NCI-H82 (cell line): ENCODE results near the gene LY6G5C.
A peak's percentile ranks its signal among the peaks of the same experiment; 100 is the strongest.
"Not testable (repeated sequence)": the region's sequence is repeated elsewhere in the genome, so short reads cannot be mapped to it uniquely, and the experiment has no call there.

Experiments
- DNase-seq: peaks from one replicate; lab custom pipeline; 2025; lab: John Stamatoyannopoulos, UW

The LY6G5C gene

DNA sequence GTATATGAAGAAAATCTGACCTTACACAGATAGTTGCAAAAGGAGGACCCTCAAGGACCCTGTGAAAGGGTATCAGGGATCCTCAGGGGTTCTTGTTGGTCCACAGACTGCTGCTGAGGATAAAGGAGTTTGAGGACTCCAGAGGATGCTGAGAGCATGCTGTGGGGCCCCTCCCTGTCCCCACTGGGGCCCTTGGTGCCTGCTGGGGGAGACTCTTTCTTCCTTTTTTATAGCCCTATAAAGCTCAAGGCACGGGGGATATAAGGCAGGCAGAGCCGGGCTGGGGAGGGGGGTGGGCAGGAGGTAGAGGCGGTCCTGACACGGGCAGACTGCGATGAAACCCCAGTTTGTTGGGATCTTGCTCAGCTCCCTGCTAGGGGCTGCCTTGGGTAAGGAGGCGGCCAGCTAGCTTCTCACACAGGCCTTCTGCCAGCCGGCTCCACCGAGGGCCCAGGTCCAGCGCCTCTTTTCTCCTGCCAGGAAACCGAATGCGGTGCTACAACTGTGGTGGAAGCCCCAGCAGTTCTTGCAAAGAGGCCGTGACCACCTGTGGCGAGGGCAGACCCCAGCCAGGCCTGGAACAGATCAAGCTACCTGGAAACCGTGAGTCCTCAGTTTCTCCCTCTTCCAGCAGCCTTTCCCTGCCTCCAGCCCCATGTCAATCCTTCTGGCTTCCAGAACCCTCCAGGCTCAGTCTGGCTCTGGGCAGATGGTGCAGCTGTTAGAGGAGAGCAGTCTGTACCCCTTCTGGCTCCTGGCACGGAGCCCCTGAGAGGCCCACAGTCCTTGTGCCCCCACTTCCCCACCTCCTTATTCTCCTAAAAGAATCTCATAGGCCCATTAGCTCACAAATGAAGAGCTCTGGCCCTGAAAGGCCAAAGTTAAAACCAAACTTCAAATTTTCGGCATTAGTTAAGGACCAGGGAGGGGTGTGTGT, 34.4 kb upstream of the LY6G5C start, which contains the start of gene LY6G6D:
TSS of gene LY6G6D (plus strand) at position 327 of the 937 bp plus-strand sequence. CDS start at position 335, 8 bp downstream.
- no peak for DNase-seq

DNA sequence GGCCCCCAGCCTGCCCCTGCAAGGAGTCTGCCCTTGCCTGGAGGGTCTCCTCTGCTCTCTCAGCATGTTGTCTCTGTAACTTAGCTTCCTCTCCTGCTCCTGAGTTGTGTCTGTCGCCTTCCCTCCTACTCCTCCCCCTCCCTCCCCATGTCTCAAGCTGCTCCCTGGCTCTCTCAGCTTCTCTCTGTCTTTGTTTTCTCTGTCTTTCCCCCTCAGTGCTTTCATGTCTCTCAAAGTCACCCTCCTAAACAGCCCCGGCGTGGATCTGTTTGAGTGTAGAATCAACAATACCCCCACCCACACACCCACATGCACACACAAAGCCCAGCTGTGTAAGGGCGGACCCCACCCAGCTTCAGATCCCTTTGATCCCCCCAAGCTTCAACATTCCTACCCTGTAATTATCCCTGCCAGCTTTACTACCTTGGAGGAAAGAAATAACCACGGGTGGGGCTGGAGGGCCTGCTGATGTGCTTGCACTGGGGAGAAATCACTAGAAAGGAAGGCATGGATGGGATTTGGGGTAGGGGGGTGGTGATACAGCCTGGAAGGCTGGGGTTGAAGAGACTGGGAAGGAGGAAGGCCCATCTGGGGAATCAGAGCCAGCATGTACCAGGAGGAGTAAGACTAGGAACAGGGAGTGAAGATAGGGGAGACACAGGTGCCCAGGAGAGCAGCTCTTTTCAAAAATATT, 33.3 kb upstream of the LY6G5C start:
- peak; percentile 46 for DNase-seq

DNA sequence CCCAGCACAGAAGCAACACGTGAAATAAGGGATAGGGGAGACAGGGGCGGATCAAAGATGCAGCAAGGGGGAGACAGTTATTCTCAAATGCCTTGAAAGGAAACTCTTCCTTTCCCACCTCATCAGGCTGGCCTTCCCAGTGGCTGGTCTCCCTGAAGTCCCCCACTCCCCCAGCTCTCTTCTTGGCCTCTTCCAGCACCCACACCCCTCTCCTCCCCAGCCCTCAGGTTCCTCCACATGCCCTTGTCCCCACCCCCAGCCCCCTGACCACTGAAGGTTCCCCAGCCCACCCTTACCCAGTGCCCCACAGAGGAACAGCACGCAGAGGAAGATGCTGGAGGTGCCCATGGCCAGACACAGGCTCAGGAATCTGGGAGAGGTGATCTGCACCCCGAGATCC, 32.6 kb upstream of the LY6G5C start:
- no peak for DNase-seq

DNA sequence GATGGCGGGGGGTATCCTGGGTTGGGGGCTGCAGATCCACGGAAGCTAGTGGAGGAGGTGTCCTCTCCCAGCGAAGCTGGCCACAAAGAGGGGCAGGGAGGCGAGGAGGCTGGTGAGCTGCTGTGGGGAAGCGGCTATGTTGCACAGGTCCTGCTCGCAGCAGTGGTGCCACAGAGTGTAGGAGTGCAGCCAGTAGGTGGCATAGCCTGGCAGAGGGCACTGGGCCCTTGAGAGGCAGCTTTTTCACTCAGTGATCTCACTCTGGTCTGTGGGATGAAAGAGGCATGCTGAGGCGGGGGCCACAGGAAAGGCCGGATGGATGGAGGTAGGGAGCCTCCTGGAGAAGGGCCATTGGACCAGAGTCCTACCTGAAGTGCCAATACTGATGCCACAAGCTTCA, 31.4 kb upstream of the LY6G5C start:
- no peak for DNase-seq

DNA sequence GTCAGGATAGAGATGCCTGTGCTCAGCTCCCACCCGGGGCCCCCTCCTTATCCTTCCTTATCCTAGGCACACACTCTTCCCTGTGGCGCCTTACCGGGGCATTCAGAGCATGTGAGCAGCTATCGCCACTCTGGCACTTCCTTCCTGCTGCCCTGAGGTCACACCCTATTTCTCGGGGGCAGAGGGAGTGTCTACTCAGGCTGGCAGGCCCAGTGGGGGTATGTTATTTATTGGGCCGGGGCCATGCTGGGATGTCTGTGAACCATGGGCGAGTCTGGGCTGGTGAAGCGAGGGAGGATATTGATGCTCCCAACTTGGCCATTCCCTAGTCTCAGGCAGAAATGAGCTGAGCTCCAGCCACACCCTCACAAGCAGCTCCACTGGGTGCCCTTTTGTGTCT, 30.4 kb upstream of the LY6G5C start:
- DNase-seq: no peak

DNA sequence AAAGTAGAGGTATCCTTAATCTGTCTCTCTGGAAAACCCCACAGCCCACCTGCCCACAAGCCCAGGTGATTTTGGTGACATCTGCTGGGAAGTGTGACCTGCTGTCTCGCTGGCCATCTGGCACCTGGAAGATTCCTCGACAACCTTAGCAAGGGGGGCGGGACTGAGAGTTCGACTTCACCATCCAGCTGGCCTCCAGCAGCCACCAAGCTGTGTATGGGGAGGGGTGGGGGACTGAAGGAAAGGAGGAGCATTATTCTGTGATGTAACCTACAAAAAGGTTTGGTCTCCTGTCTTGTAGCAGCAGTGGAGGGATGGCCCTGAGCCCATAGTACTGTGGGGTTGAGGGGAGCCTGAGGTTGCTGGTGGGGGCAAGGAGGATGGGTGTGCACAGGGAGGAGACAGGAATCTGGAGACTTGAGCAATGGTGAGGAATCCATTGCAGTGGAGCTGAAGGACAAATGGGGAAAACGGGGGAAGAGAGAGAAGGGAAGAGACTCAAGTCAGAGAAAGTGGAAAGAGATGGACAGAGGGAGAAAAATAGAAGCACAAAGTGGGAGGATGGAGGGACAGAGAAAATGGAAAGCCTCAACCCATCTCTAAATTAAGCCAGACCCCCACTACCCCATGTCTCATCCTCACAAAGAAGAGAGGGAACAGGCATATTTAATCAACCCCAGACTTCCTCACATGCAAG, 29.8 kb upstream of the LY6G5C start:
- DNase-seq: peak; percentile 73

DNA sequence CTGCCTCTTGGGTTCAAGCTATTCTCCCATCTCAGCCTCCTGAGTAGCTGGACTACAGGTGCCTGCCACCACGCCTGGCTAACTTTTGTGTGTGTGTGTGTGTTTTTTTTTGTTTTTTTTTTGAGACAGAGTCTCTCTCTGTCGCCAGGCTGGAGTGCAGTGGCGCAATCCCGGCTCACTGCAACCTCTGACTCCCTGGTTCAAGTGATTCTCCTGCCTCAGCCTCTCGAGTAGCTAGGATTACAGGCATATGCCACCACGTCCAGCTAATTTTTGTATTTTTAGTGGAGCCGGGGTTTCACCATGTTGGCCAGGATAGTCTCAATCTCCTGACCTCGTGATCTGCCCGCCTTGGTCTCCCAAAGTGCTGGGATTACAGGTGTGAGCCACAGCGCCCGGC, 28.3 kb upstream of the LY6G5C start:
- not testable (repeated sequence) for DNase-seq

DNA sequence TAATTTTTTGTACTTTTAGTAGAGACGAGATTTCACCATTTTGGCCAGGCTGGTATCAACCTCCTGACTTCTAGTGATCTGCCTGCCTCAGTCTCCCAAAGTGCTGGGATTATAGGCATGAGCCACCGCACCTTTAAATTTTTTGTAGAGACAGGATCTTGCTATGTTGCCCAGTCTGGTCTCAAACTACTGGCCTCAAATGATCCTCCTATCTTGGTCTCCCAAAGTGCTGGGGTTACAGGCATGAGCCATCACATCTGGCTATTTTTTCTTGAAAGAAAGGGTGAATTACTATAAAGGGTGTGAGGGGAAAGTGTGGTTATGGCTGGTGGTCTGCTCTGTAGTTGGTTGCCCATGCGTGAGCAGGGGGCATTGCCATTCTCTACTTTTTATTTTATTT, 27.4 kb upstream of the LY6G5C start:
- no peak for DNase-seq

DNA sequence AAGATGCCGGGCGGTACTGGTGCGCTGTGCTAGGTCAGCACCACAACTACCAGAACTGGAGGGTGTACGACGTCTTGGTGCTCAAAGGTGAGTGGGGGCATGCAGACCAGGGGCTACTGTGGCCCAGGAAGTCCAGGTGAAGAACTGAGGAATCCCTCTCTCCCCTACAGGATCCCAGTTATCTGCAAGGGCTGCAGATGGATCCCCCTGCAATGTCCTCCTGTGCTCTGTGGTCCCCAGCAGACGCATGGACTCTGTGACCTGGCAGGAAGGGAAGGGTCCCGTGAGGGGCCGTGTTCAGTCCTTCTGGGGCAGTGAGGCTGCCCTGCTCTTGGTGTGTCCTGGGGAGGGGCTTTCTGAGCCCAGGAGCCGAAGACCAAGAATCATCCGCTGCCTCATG, 26.8 kb upstream of the LY6G5C start:
- no peak for DNase-seq

DNA sequence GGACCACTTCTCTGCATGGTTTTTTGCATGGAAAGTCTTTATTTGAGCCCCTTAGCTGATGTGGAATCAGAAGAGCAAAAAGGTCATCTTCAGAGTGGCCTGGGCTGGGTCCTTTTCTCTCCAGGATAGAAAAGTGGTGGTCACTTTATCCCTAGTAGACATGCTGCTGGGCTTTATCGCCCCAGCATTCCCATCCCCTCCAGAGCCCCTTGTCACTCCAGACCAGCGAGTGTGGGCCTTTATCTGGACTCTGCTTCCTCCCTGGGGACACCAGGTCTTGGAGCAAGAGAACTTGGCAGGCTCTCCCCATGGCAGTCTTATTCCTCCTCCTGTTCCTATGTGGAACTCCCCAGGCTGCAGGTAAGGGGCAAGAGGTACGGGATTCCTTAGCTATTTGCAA, 25.7 kb upstream of the LY6G5C start, which contains the start of gene LY6G6F:
TSS of gene LY6G6F (plus strand) at position 268 of the 400 bp plus-strand sequence. CDS start at position 309, 41 bp downstream.
- DNase-seq: no peak

DNA sequence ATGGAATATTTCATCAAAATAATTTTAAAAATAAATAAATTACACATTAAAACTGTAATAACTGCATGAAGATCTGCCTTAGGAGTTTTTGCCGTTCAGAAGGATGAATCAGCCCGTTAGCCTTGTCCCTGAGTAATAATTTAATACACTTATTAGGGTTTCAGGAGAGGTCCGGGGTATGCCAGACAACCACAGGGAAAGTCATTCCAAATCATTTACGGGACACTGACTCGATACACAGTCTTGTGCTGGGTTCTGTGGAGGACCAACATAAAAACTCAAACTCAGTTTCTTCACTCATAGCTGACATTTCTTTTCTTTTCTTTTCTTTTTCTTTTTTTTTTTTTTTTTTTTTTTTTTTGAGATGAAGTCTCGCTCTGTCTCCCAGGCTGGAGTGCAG, 25.1 kb upstream of the LY6G5C start:
- DNase-seq: no peak

DNA sequence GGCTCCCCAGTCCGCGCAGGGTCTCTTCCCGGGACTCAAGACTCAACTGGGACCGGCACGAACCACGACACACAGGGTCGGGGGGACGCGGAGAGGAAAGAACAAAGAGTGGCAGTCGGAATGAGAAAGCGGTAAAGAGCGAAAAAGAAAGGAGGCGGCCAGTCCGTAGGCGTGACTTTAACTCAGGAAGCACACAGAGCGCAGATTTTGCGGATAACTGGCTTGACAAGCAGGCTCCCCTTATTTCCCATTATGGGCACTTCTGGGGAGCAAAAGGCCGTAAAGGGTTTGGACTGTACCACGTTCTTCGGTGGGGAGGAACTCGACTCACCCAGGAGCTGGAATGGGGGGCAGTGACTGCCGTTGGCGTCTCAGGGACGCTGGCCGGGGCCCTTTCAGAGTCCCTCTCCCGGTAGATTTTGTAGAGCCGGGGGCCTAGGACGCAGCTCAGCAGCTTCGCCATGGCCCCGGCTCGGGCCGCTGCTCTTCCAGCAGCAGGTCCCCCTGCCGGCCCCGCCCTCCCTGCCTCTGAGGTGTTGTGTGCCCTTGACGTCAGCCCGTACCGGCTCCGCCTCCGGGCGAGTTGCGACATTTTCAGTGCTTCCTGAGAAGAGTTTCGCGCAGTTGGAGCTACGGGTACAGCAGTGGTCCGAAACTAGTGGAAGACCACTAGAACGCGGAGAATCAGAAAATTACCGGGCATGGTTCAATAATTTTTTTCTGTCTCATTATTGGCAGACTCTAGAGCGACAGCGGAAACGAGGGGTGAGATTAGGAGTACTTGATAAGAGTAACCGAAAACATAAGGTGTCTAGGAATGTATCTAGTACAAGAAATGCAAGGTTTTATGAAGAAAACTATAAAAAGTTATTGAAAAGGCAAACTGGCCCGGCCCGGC, 22.2 kb upstream of the LY6G5C start, which contains the start of gene ABHD16A:
TSS of gene ABHD16A (minus strand) at position 506 of the 898 bp plus-strand sequence. CDS start at position 463, 43 bp downstream.
- DNase-seq: peak; percentile 98

DNA sequence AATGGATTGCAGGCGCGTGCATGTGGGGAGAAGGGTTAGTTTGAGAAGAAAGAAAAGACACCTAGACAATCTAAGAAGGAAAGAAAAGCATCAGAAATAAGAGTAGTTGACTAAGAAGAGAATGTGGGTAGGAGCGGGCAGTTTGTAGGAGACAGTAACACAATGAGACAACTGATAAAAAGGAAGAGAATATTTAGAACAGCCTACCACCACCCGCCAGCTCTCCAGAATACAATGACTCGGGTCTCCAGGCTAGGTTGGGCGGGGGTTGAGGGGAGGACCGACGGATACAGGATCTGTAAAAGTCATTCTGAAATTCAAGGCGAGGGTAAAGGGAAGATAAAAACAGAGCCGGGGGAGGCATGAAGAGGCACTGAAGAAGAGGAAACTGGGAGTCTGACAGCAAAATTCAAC, 21.5 kb upstream of the LY6G5C start:
- DNase-seq: no peak

DNA sequence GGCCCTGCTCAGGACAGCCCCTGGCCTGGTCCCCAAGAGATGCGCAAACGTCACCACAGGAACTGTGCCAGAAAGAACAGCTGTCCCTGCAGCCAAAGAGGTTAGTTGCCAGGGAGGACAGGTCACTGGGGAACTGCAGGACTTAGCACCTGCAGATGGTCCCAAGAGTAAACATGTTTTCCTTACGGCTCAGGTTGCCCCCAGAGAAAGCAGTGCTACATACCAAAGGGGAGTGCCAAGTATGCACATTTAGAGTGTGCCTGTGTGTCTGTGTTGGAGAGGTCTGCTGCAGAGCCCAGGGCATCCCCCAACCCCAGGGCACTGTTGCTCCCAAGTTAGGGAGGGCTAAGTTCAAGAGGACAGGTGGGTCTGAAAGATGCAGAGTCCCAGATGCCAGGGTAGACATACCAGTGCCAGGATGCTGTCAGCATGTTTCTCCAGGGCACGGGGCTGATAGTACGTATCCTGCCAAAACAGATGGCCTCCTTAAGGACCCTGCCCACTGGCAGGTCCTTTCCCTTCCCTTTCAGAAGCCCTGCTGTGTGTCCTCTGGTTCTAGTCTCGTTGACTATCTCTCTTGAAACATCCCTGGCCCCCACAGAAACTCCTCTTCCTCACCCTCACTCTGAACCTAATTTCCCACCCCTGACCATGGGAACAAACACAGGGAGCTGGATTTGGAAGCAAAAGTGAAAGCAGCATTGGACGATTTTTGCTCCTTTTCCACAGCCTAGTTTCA, 21.0 kb upstream of the LY6G5C start:
- peak; percentile 46 for DNase-seq

DNA sequence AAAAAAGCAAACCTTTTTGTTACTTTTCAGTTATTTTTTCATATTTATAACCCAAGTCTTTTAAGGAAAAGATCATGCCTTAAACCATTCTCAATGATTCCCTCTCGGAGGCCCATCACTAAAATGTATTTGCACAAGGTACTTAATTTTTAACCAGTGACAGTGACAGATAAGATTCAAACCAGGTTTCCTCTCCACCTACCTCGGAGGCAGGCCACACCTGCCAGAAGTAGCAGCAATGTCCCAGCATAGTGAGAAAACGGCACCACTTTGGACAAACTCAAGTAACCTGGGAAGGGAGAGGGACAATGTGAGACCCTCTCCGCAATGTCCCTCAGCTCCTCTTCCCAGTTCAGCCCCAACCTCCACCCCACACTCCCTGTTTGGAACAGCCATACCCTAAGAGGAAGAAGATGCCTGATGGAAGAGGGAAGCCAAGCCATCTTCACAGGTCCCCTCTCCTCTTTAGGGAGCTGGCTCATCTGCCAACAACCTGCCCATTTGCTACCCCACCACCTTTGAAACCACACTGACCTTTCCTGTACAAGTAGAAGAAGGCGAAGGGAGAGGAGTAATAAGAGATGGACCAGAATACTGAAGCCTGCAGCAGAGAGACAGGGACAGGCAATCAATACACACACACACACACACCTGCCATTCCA, 20.0 kb upstream of the LY6G5C start:
- DNase-seq: no peak

DNA sequence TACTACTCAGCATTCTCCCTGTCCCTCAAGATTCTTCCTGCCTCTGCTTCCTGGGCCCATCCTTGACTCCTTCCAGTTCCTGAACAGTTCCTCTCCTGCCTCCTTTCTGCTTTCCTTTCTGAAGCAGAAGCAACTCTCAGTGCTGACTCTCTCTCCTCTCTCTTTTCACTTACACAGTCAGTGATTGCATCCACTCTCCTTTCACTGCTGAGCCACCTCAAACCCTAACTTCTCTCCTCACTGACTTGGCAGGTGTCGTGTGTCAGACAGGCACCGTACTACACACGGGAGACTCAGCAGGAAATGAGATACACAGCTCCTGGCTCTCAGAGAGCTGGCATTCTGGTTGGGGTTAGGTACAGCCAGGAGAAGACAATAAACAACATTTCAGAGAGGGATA, 16.7 kb upstream of the LY6G5C start:
- DNase-seq: no peak

DNA sequence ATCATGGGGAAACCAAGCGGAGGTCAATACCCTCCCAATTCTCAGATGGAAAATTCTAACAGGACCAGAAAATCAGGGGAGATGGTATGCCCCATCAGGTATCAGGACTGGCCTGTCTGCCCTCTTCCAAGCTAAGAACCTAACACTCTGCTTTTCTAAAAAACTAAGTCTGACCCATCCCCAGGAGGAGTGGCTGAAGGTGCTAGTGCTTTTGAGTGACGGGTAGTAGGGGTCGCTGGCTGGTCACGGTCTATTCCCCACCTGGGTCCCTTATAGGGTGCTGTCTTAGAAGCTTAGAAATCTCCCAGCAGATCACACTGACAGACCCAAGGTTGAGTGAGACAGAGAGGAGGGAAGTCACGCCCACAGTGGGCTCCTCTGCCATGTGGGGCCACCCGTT, 12.7 kb upstream of the LY6G5C start:
- DNase-seq: no peak

DNA sequence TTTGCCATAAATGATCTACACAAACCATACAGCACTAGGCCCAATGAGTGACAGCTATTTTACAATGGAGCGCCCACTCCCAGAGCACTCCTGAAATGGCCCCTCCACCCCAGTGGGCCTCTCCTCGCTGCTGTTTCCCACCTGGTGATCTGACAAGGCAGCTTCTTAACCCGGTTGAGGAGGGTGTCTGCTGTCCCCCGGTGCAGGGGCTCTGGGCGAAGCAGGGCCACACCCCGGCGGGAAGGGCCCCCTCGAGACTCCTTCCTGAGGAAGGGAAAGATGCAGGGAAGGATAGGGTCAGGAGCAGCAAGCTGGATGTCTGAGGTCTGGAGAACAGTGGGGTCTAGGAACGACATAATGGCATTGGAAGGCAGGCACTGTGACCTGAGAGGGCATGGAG, 12.0 kb upstream of the LY6G5C start:
- no peak for DNase-seq

DNA sequence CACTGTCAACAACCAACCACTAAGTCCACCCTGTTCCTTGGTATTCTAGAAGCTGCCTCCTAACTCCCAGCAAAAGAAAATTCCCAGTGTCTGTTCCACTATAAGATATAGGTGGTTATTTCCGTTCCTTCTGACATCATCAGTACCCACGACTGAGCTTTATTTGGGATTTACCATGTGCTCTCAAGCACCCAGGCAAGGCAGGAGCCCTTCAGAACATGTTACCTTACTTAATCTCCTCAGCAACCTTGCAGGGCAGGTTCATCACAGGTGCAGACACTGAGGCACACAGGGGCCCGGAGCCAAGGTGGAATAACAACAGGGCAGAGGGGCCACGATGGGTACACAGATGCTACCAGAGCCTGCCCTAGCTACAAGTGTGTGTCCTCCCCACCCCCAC, 11.5 kb upstream of the LY6G5C start:
- DNase-seq: no peak

DNA sequence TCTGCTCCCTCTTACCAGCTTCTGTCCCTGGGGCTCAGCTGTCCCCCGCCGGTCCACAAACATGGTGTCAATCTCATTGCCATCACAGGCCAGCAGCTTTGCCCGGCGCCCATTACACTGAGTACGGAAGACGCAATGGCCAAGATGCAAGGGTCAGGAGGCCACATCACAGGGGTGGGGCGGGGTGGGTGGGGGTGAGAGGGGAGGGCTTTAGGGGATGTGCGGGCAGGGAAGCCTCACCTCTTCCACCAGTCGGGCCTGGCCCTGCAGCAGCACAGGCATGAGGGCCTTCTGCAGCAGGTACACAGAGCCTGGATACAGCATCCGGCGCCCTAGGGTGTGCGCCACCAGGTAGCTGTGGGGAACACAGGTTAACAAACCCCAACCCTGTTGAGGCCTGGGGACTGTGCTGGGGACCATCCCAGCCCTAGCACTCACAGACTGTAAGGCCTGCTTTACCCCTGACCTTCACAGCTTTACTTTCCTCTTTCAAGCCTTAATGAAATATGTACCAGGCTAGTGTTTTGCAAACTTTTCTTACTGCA, 10.8 kb upstream of the LY6G5C start:
- no peak for DNase-seq
